ENCODE measurements around the gene YDJC.

- TF ChIP-seq, protein P1, sequence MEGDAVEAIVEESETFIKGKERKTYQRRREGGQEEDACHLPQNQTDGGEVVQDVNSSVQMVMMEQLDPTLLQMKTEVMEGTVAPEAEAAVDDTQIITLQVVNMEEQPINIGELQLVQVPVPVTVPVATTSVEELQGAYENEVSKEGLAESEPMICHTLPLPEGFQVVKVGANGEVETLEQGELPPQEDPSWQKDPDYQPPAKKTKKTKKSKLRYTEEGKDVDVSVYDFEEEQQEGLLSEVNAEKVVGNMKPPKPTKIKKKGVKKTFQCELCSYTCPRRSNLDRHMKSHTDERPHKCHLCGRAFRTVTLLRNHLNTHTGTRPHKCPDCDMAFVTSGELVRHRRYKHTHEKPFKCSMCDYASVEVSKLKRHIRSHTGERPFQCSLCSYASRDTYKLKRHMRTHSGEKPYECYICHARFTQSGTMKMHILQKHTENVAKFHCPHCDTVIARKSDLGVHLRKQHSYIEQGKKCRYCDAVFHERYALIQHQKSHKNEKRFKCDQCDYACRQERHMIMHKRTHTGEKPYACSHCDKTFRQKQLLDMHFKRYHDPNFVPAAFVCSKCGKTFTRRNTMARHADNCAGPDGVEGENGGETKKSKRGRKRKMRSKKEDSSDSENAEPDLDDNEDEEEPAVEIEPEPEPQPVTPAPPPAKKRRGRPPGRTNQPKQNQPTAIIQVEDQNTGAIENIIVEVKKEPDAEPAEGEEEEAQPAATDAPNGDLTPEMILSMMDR (IDR thresholded peaks at IDR 0.05; ENCODE audit: low read depth, low read length), result no peak
- no peak for TF ChIP-seq POLR2A (IDR thresholded peaks at IDR 0.05; ENCODE audit: extremely low read depth, insufficient read length)
These were observed 34.9 kb downstream of the YDJC start for GRCh38 chr22:21594865-21595452.
